HG03575 (cell line): ENCODE results near the gene DYNLT4.
"Not testable (repeated sequence)": the region's sequence is repeated elsewhere in the genome, so short reads cannot be mapped to it uniquely, and the experiment has no call there.

Experiments used
- ATAC-seq: cut with Tn5 transposase; IDR thresholded peaks from one replicate; pipeline ENCODE4 v1.9.1; 2021; ENCODE audit not compliant: unreplicated experiment, insufficient number of reproducible peaks, low FRiP score; ENCODE audit errors: extremely low read depth

The DYNLT4 gene

GRCh38 chr1:44777547-44777946, 29.6 kb downstream of the DYNLT4 start:
- ATAC-seq, result no peak

GRCh38 chr1:44776730-44777068, 30.5 kb downstream of the DYNLT4 start:
- no peak for ATAC-seq

GRCh38 chr1:44775930-44776729, 31.0 kb downstream of the DYNLT4 start:
- no peak for ATAC-seq

GRCh38 chr1:44775078-44775929, 31.8 kb downstream of the DYNLT4 start, which contains the start of gene RPS8:
RPS8 (plus strand) TSS chr1:44775540; CDS start chr1:44775597, 57 bp downstream.
- ATAC-seq, result no peak

GRCh38 chr1:44766421-44766820, 40.7 kb downstream of the DYNLT4 start:
- ATAC-seq, result not testable (repeated sequence)

GRCh38 chr1:44760876-44761275, 46.3 kb downstream of the DYNLT4 start:
- no peak for ATAC-seq

GRCh38 chr1:44759077-44759476, 48.1 kb downstream of the DYNLT4 start:
- ATAC-seq, result no peak

GRCh38 chr1:44757420-44757819, 49.7 kb downstream of the DYNLT4 start:
- no peak for ATAC-seq
